ENCODE measurements around the gene KIF12.

KIF12 gene

GRCh38 chr9:114115654-114116125 is 16.6 kb upstream of the KIF12 start:
- DNase-seq (ENCODE audit: low read depth, low spot score), result no peak
- no peaks in the 10 kb centered on the region for H3K9me3 ChIP-seq (ENCODE audit: control insufficient read depth, insufficient read depth, low read length)
- no peaks in the 10 kb centered on the region for H3K4me1 ChIP-seq (ENCODE audit: control insufficient read depth, insufficient read depth, low read length)
- no peak overlapping the region for H3K27ac ChIP-seq (ENCODE audit: low read length)
- no peaks in the 10 kb centered on the region for H3K36me3 ChIP-seq (ENCODE audit: control insufficient read depth, insufficient read depth, low read length)
- H3K4me3 ChIP-seq (ENCODE audit: low read length), result no peak overlapping the region
- no CpG with 5 or more reads among the region's 9 CpGs for WGBS (ENCODE audit: insufficient coverage, insufficient read length)
- H3K27me3 ChIP-seq (ENCODE audit: control insufficient read depth, insufficient read depth, low read length), result no peaks in the 10 kb centered on the region

GRCh38 chr9:114114364-114114763 is 15.3 kb upstream of the KIF12 start:
- Histone ChIP-seq H3K27me3 (ENCODE audit: control insufficient read depth, insufficient read depth, low read length) (no peaks in the 10 kb centered on the region), H3K36me3 (ENCODE audit: control insufficient read depth, insufficient read depth, low read length) (no peaks in the 10 kb centered on the region), H3K9me3 (ENCODE audit: control insufficient read depth, insufficient read depth, low read length) (no peaks in the 10 kb centered on the region), H3K27ac (ENCODE audit: low read length) (no peak overlapping the region), H3K4me1 (ENCODE audit: control insufficient read depth, insufficient read depth, low read length) (no peaks in the 10 kb centered on the region), H3K4me3 (ENCODE audit: low read length) (no peak overlapping the region)
- no peak for DNase-seq (ENCODE audit: low read depth, low spot score)
- WGBS (ENCODE audit: insufficient coverage, insufficient read length), result no CpG with 5 or more reads among the region's 2 CpGs

- H3K27ac ChIP-seq (ENCODE audit: low read length), result no peak overlapping the region
- no peaks in the 10 kb centered on the region for H3K9me3 ChIP-seq (ENCODE audit: control insufficient read depth, insufficient read depth, low read length)
- no peak for DNase-seq (ENCODE audit: low read depth, low spot score)
- no peaks in the 10 kb centered on the region for H3K36me3 ChIP-seq (ENCODE audit: control insufficient read depth, insufficient read depth, low read length)
- no peaks in the 10 kb centered on the region for H3K27me3 ChIP-seq (ENCODE audit: control insufficient read depth, insufficient read depth, low read length)
- no peak overlapping the region for H3K4me3 ChIP-seq (ENCODE audit: low read length)
- no CpG with 5 or more reads among the region's 10 CpGs for WGBS (ENCODE audit: insufficient coverage, insufficient read length)
- peaks cover 3% of the 10 kb centered on the region; the same call in 1 of the 2 replicates for H3K4me1 ChIP-seq (ENCODE audit: control insufficient read depth, insufficient read depth, low read length)
These were observed 13.9 kb upstream of the KIF12 start for GRCh38 chr9:114112778-114113584.

DNA sequence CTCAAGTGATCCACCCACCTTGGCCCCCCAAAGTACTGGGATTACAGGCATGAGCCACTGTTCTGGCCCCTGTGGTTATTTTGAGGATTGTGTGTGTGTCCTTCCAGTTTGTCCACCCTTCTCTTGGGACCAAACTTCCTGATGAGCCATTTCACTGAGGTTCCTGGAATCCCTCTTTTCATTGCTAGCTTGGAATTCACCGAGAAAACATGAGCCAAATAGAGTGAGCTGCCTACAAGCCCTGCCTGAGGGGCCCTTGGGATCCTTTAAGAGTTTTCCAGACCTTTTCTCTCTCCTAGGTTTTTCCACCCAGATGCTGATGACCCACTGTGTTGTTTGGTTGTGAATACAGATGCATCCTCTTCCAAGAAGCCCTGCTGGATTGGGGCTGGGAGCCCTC is 13.2 kb upstream of the KIF12 start:
- H3K4me3 ChIP-seq (ENCODE audit: low read length), result no peak overlapping the region
- DNase-seq (ENCODE audit: low read depth, low spot score), result no peak
- no peak overlapping the region for H3K27ac ChIP-seq (ENCODE audit: low read length)
- H3K27me3 ChIP-seq (ENCODE audit: control insufficient read depth, insufficient read depth, low read length), result no peaks in the 10 kb centered on the region
- no CpG with 5 or more reads among the region's 1 CpG for WGBS (ENCODE audit: insufficient coverage, insufficient read length)
- no peaks in the 10 kb centered on the region for H3K36me3 ChIP-seq (ENCODE audit: control insufficient read depth, insufficient read depth, low read length)
- peaks cover 3% of the 10 kb centered on the region; the same call in 1 of the 2 replicates for H3K4me1 ChIP-seq (ENCODE audit: control insufficient read depth, insufficient read depth, low read length)
- no peaks in the 10 kb centered on the region for H3K9me3 ChIP-seq (ENCODE audit: control insufficient read depth, insufficient read depth, low read length)

DNA sequence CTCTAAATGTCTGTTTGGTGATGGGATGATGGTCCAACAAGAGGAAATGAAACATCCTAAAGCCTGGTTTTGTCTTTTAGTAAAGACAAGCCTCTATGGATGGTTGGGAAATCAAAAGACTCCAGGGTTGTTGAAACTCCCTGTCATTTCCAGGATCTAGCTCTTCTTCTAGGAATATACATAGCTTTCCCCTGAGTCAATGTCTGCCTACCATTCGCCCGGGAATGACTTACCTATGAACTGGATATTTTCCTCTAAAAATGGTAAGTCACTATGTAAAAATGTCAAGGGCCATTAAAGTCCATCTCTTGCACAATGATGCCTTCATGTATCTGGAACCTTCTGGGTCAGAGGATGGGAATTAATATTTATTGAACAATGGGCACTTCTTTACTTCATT is 11.1 kb upstream of the KIF12 start:
- Histone ChIP-seq H3K9me3 (ENCODE audit: control insufficient read depth, insufficient read depth, low read length) (no peaks in the 10 kb centered on the region), H3K4me1 (ENCODE audit: control insufficient read depth, insufficient read depth, low read length) (peaks cover 3% of the 10 kb centered on the region; the same call in 1 of the 2 replicates), H3K36me3 (ENCODE audit: control insufficient read depth, insufficient read depth, low read length) (no peaks in the 10 kb centered on the region), H3K27ac (ENCODE audit: low read length) (no peak overlapping the region), H3K4me3 (ENCODE audit: low read length) (no peak overlapping the region), H3K27me3 (ENCODE audit: control insufficient read depth, insufficient read depth, low read length) (no peaks in the 10 kb centered on the region)
- no CpG with 5 or more reads among the region's 2 CpGs for WGBS (ENCODE audit: insufficient coverage, insufficient read length)
- no peak for DNase-seq (ENCODE audit: low read depth, low spot score)

DNA sequence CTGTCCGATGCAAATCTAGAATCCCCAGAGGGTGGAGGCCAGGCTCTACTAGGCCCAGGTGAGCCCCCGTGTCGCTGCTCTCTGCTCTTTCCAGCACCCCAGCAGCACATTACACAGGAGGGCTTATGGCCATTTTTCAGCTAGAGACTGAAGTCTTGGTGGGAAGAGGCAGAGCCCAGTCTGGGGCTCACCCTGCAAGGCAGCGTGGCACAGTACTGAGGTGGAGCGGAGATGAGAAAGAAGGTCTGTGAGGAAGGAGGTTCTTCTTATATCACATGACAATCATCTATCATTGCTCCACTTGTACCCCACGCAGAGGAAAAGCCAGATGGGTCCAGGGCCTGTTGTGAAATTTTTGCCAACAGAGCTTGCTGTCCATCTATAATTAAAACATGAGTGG is 10.0 kb upstream of the KIF12 start:
- H3K27me3 ChIP-seq (ENCODE audit: control insufficient read depth, insufficient read depth, low read length), result no peaks in the 10 kb centered on the region
- no CpG with 5 or more reads among the region's 6 CpGs for whole genome bisulfite sequencing (ENCODE audit: insufficient coverage, insufficient read length)
- DNase-seq (ENCODE audit: low read depth, low spot score), result no peak
- no peaks in the 10 kb centered on the region for H3K9me3 ChIP-seq (ENCODE audit: control insufficient read depth, insufficient read depth, low read length)
- H3K27ac ChIP-seq (ENCODE audit: low read length), result no peak overlapping the region
- H3K4me3 ChIP-seq (ENCODE audit: low read length), result no peak overlapping the region
- H3K4me1 ChIP-seq (ENCODE audit: control insufficient read depth, insufficient read depth, low read length), result peaks cover 3% of the 10 kb centered on the region; the same call in 1 of the 2 replicates
- H3K36me3 ChIP-seq (ENCODE audit: control insufficient read depth, insufficient read depth, low read length), result no peaks in the 10 kb centered on the region

DNA sequence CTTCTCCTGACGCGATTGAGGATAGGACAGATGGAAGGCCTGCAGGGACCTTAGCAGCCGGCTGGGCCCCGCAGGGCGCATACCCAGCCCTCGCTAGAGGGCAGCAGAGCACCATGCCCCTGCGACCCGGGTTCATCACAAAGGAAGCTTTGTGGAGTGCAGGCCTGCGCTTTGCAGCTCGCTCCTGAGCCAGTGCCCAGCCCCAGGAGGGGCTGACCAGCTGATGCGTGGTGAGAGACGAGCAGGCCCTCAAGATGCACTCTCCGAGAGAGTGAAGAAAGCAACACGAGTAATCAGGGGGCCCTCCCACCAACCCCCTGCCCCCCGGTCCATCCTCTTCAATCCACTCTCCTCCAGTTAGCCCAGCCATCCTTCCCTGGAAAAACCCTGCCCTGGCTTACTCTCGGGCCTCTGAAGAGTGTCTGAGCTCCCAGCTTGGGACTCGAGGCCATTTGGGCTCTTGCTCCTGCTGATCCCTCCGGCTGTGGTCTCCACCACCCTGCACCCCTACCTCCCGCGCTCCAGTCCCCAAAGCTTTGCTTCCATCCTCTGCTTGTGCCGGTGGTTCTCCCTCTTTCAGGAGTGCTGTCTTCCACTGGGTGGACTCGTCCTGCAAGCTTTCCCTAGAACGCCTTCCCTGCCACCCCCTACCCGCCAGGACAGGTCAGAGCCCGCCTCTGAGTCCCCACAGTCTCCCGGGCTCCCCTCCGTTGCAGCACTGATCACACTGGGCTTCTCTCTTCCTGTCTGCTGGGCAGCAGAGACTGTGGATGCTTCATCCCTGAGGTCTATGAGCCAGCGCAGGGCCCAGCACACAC is 9.1 kb upstream of the KIF12 start:
- H3K9me3 ChIP-seq (ENCODE audit: control insufficient read depth, insufficient read depth, low read length), result no peaks in the 10 kb centered on the region
- H3K4me1 ChIP-seq (ENCODE audit: control insufficient read depth, insufficient read depth, low read length), result peaks cover 3% of the 10 kb centered on the region; the same call in 1 of the 2 replicates
- peak; percentile 76 for DNase-seq (ENCODE audit: low read depth, low spot score)
- no CpG with 5 or more reads among the region's 28 CpGs for whole genome bisulfite sequencing (ENCODE audit: insufficient coverage, insufficient read length)
- H3K4me3 ChIP-seq (ENCODE audit: low read length), result no peak overlapping the region
- H3K27me3 ChIP-seq (ENCODE audit: control insufficient read depth, insufficient read depth, low read length), result no peaks in the 10 kb centered on the region
- no peaks in the 10 kb centered on the region for H3K36me3 ChIP-seq (ENCODE audit: control insufficient read depth, insufficient read depth, low read length)
- no peak overlapping the region for H3K27ac ChIP-seq (ENCODE audit: low read length)

- no peaks in the 10 kb centered on the region for H3K9me3 ChIP-seq (ENCODE audit: control insufficient read depth, insufficient read depth, low read length)
- WGBS (ENCODE audit: insufficient coverage, insufficient read length), result 100% methylated on average over 1 of the region's 13 CpGs
These were observed 8.4 kb upstream of the KIF12 start for GRCh38 chr9:114107286-114108001.

GRCh38 chr9:114105236-114105635 is 6.1 kb upstream of the KIF12 start:
- Histone ChIP-seq H3K4me3 (ENCODE audit: low read length) (no peak overlapping the region), H3K27ac (ENCODE audit: low read length) (no peak overlapping the region), H3K9me3 (ENCODE audit: control insufficient read depth, insufficient read depth, low read length) (no peaks in the 10 kb centered on the region; the same call in 1 of the 2 replicates), H3K36me3 (ENCODE audit: control insufficient read depth, insufficient read depth, low read length) (no peaks in the 10 kb centered on the region), H3K27me3 (ENCODE audit: control insufficient read depth, insufficient read depth, low read length) (no peaks in the 10 kb centered on the region), H3K4me1 (ENCODE audit: control insufficient read depth, insufficient read depth, low read length) (peaks cover 3% of the 10 kb centered on the region; the same call in 1 of the 2 replicates)
- no peak for DNase-seq (ENCODE audit: low read depth, low spot score)
- no CpG with 5 or more reads among the region's 5 CpGs for WGBS (ENCODE audit: insufficient coverage, insufficient read length)

More at GRCh38 chr9:114107286-114108001, 8.4 kb upstream of the KIF12 start:
- Histone ChIP-seq H3K27me3 (ENCODE audit: control insufficient read depth, insufficient read depth, low read length) (no peaks in the 10 kb centered on the region), H3K27ac (ENCODE audit: low read length) (no peak overlapping the region), H3K36me3 (ENCODE audit: control insufficient read depth, insufficient read depth, low read length) (no peaks in the 10 kb centered on the region), H3K4me1 (ENCODE audit: control insufficient read depth, insufficient read depth, low read length) (peaks cover 3% of the 10 kb centered on the region; the same call in 1 of the 2 replicates), H3K4me3 (ENCODE audit: low read length) (no peak overlapping the region)
- no peak for DNase-seq (ENCODE audit: low read depth, low spot score)

DNA sequence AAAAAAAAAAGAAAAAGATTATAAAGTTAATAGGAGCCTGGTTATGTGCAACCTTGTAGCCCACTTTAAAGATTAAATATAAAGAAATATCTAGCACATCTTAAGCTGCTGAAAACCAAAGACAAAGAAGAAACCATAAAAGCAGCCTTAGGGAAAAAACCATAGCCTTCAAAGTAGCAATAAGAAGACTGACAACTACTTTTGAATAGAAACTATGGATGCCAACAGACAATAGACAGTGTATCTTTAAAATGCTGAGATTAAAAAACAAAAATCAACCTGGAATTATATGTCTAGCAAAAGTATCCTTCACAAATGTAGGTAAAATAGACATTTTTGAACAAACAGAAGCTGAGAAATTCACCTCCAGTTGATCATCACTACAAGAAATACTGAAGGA is 3.4 kb upstream of the KIF12 start:
- Histone ChIP-seq H3K36me3 (ENCODE audit: control insufficient read depth, insufficient read depth, low read length) (no peaks in the 10 kb centered on the region), H3K27ac (ENCODE audit: low read length) (no peak overlapping the region), H3K27me3 (ENCODE audit: control insufficient read depth, insufficient read depth, low read length) (peaks cover 5% of the 10 kb centered on the region; the same call in 1 of the 2 replicates), H3K9me3 (ENCODE audit: control insufficient read depth, insufficient read depth, low read length) (no peaks in the 10 kb centered on the region; the same call in 1 of the 2 replicates), H3K4me1 (ENCODE audit: control insufficient read depth, insufficient read depth, low read length) (peaks cover 4% of the 10 kb centered on the region; the same call in 1 of the 2 replicates), H3K4me3 (ENCODE audit: low read length) (no peak overlapping the region)
- DNase-seq (ENCODE audit: low read depth, low spot score), result no peak
